GM12801 (cell line): ENCODE measurements around the gene RGL3.

Experiments used
- TF ChIP-seq, protein P1 (sequence below): IDR thresholded peaks from one replicate; pipeline ENCODE4 v1.5.1; 2011; ENCODE audit warnings: control low read depth; ENCODE audit not compliant: insufficient read length; ENCODE audit errors: extremely low read depth

Gene RGL3

DNA sequence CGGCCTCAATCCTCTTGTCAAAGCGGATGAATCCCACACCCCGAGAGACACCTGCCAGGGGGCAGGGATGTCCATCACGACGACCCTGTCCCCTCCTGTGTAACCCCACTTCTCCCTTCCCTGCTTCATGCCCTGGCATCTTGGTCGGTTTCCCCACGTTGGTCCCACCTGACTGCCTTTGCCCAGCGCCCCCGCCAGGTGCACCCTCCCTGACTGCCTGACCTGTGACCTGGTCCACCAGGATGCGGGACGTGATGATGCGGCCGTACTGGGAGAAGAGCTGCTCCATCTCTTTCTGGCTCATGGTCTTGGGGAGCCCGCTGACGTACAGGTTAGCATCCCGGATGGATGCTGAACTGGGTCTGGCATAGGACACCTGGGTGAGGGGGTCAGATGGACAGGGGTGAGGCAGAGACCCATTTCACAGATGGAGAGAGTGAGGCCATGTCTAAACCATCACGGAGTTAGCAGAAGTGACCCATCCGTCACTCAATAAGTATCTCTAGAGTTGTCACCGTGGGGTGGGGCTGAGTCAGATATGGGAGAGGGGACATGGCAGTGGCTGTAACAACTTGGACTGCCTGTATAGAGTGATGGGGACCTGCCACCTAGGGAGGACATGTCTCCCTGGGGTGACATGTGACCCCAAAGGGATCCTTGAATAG lies 39.3 kb upstream of the RGL3 start:
- TF ChIP-seq, protein P1, sequence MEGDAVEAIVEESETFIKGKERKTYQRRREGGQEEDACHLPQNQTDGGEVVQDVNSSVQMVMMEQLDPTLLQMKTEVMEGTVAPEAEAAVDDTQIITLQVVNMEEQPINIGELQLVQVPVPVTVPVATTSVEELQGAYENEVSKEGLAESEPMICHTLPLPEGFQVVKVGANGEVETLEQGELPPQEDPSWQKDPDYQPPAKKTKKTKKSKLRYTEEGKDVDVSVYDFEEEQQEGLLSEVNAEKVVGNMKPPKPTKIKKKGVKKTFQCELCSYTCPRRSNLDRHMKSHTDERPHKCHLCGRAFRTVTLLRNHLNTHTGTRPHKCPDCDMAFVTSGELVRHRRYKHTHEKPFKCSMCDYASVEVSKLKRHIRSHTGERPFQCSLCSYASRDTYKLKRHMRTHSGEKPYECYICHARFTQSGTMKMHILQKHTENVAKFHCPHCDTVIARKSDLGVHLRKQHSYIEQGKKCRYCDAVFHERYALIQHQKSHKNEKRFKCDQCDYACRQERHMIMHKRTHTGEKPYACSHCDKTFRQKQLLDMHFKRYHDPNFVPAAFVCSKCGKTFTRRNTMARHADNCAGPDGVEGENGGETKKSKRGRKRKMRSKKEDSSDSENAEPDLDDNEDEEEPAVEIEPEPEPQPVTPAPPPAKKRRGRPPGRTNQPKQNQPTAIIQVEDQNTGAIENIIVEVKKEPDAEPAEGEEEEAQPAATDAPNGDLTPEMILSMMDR, result no peak

GRCh38 chr19:11457831-11458230 lies 38.7 kb upstream of the RGL3 start:
- TF ChIP-seq, protein P1, result no peak

GRCh38 chr19:11457115-11457514 lies 38.0 kb upstream of the RGL3 start:
- TF ChIP-seq, protein P1, result no peak

DNA sequence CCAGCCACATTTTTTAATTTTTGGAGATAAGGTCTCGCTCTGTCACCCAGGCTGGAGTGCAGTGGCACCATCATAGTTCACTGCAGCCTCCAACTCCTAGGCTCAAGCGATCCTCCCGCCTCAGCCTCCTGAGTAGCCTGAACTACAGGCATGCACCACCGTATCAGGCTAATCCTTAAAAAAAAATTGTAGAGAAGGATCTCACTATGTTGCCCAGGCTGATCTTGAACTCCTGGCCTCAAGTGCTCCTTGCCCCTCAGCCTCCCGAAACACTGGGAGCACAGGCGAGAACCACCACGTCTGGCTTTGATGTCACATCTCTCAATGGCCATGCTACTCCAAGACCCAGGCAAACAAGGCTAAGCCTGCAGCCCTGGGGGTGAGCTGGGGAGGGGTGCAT lies 37.5 kb upstream of the RGL3 start:
- TF ChIP-seq, protein P1, result no peak

GRCh38 chr19:11453468-11454341 lies 34.6 kb upstream of the RGL3 start:
- TF ChIP-seq, protein P1, result no peak

- TF ChIP-seq, protein P1, result no peak
Observed at GRCh38 chr19:11452620-11453310, 33.7 kb upstream of the RGL3 start.
